ENCODE results near the gene CHRND. TPM values are rescaled to one million over a fixed set of nuclear protein-coding genes. Genes with fewer than 3 reads are reported as not detected.

Gene CHRND
- total and polyA plus RNA-seq, 12 donors: 0.03 to 0.57 (median 0.17) TPM; not detected in 8

DNA sequence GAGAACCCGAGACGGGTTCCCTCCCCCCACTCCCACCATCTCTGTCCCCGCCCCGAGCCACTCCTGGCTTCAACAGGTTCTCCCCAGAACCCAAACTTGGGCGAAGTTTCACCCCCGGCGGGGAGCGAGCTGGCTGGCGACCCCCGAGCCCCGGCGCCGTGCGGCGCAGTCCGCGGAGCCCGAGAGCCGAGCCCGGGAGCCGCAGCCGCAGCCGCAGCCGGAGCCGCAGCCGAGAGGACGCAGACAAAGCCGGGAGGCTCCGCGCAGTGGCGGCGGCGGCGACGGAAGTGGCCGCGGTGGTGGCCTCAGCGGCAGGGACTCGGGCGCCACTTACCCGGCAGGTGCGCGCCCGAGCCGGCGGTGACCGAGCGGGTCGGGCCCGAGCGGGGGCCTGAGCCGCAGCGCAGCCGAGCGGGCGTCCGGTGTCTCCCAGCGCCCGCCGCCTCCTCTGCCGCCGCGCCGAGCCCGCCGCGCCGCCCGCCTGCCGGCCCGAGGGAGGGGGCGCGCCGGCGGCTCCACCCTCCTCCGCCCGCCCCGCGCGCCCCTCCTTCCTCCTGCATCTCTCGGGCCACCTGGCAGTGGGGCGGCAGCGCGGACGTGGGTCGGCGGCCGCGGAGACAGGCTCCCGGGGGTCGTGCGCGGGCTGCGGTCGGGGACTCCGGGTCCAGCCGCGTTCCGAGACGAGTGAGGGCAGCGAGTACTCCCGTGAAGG lies 38.4 kb upstream of the CHRND start, which contains the start of gene ECEL1:
ECEL1 (minus strand) TSS at position 450 of the 712 bp plus-strand sequence. CDS start 1,181 bp downstream, outside the sequence.
- H3K27me3 ChIP-seq: peaks cover 25 to 77% (median 68%) of the 10 kb centered on the region in 7 donors
- H3K9me3 ChIP-seq: no peaks in the 10 kb centered on the region
- no peak within 1 kb of the TSS for H3K27ac ChIP-seq
- no peak for DNase-seq
- no peak for ATAC-seq
- peak within 1 kb of the TSS in 2 of 10 donors; percentile 9 to 17 for H3K4me3 ChIP-seq
- H3K4me1 ChIP-seq: peaks cover 0 to 18% (median 11%) of the 10 kb centered on the region in 9 donors
- no peaks in the 10 kb centered on the region for H3K36me3 ChIP-seq
- 1 to 2% methylated on average over 71 to 100 of the region's 102 CpGs for WGBS, 2 donors
- no peak for TF ChIP-seq CTCF (IDR thresholded peaks at IDR 0.05)
- intact Hi-C loops (cut with DNase I): no loop called here

- no peak for TF ChIP-seq CTCF (IDR thresholded peaks at IDR 0.05)
- intact Hi-C loops (cut with DNase I): no loop called here
- H3K4me3 ChIP-seq: no peak overlapping the region
- H3K27me3 ChIP-seq: peaks cover 25 to 70% (median 61%) of the 10 kb centered on the region in 7 donors
- DNase-seq (no peak), ATAC-seq (no peak)
- no peak overlapping the region for H3K27ac ChIP-seq
- no peaks in the 10 kb centered on the region for H3K36me3 ChIP-seq
- H3K4me1 ChIP-seq: peaks cover 0 to 18% (median 11%) of the 10 kb centered on the region in 9 donors
- no peaks in the 10 kb centered on the region for H3K9me3 ChIP-seq
- 45% methylated on average over 16 of the region's 16 CpGs for WGBS, 2 donors
These were observed 37.8 kb upstream of the CHRND start for GRCh38 chr2:232488097-232488711.

DNA sequence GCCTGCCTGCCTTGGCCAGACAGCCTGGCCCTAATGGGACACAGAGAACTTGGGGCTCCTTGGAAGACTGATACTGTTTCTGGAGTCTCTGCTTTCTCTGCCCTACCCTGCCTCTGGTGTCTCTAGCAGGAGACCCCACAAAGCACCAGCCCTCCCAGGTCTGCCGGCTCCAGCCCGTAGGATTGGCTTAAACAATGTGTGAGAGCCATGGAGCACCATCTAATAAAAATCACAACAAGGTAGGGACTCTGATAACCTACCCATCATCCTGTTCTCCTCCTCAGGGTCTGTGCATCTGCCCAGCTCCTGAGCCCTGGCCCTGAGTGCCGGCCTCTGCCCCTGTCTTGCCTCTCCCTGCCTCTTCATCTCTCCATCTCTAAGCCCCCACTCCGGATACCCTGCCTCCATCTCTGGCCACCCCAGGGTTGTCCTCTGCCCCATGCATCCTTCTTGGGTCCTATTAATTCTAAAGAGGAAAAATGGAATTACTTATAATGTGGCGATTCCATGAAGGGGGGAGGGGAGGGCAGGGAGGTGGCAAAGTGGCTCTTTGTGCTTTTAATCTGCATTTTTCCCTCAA lies 37.1 kb upstream of the CHRND start:
- no peak overlapping the region for H3K4me3 ChIP-seq
- TF ChIP-seq CTCF (IDR thresholded peaks at IDR 0.05): no peak
- H3K4me1 ChIP-seq: peaks cover 0 to 18% (median 11%) of the 10 kb centered on the region in 9 donors
- intact Hi-C loops (cut with DNase I): no loop called here
- DNase-seq (no peak), ATAC-seq (no peak)
- no peak overlapping the region for H3K27ac ChIP-seq
- no peaks in the 10 kb centered on the region for H3K9me3 ChIP-seq
- no peaks in the 10 kb centered on the region for H3K36me3 ChIP-seq
- 85 to 90% methylated on average over 5 of the region's 5 CpGs for WGBS, 2 donors
- H3K27me3 ChIP-seq: peaks cover 25 to 64% (median 55%) of the 10 kb centered on the region in 7 donors

DNA sequence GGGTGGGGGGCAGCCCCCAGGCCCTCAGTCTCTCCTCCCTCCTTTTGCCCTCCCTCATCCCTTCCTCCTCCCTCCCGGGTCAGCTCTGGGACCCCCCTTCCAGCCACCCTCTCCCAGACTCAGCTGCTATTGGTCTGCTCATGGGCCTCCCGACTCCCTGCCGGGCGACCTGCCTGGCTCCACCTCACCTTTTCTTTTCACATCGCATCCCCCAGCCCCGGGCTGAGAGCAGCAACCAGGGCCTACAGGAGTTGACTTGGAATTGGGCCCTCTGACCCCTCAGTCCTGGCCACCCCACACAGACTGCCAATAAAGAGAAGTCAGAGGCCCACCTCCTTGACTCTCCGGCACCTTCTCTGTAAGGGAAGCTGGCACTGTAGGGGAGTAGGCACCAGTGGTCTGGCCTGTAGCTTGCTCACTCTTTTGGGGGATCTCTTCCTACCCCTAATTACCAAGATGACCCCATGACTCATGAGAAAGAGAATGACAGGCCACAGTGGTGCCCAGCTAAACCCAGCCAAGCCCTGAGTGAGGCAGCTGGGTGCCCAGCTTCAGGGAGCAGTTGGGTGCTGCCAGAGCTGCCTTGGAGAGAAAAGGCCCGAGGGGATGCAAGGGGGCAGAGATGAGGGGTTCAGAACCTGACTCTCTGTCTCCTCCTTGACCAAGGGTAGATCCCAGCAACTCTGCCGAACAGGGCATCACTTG lies 36.3 kb upstream of the CHRND start:
- 70 to 76% methylated on average over 9 of the region's 9 CpGs for WGBS, 2 donors
- TF ChIP-seq CTCF (IDR thresholded peaks at IDR 0.05): no peak
- no peaks in the 10 kb centered on the region for H3K36me3 ChIP-seq
- peaks cover 25 to 56% (median 47%) of the 10 kb centered on the region in 7 donors for H3K27me3 ChIP-seq
- H3K27ac ChIP-seq: no peak overlapping the region
- no peaks in the 10 kb centered on the region for H3K9me3 ChIP-seq
- H3K4me3 ChIP-seq: no peak overlapping the region
- no peak for ATAC-seq
- peaks cover 0 to 18% (median 11%) of the 10 kb centered on the region in 9 donors for H3K4me1 ChIP-seq
- intact Hi-C loops (cut with DNase I): no loop called here
- DNase-seq: no peak

Measured in heart right ventricle (tissue), 16 donors.